ENCODE measurements around the gene ERFE. TPM values are rescaled to one million over a fixed set of nuclear protein-coding genes. Genes with fewer than 3 reads are reported as not detected.

ERFE gene
- total and polyA plus RNA-seq, 9 of the 15 experiments (the other 6 are each of a cell fraction or from before 2014, with no cell fraction given), result 0.55 to 8.2 (median 3.7) TPM

GRCh38 chr2:238152771-238153688, 5.7 kb upstream of the ERFE start:
- Histone ChIP-seq H2AFZ (ENCODE audit: low read depth, low read length) (no peak overlapping the region), H3K36me3 (ENCODE audit: control insufficient read depth, insufficient read depth, low read length) (no peaks in the 10 kb centered on the region), H3K4me1 (replicated peaks in 1 of 2; ENCODE audit: control insufficient read depth in 2 of 2, insufficient read depth in 2 of 2, low read length in 2 of 2) (peaks cover 0 to 30% of the 10 kb centered on the region in 2 experiments; a peak in 2 of 5 replicates), H3K27ac (ENCODE audit: extremely low read depth, low read depth, low read length) (no peak overlapping the region), H4K20me1 (replicated peaks; ENCODE audit: control insufficient read depth, insufficient read depth, low read length) (no peaks in the 10 kb centered on the region), H3K4me2 (ENCODE audit: insufficient read depth, low read length) (no peak overlapping the region), H3K27me3 (ENCODE audit: control insufficient read depth in 2 of 2, insufficient read depth in 2 of 2, low read length in 2 of 2) (no peaks in the 10 kb centered on the region), H3K9me3 (replicated peaks; ENCODE audit: control insufficient read depth, insufficient read depth, low read depth, low read length) (no peaks in the 10 kb centered on the region), H3K79me2 (ENCODE audit: control insufficient read depth, insufficient read depth, low read length) (no peaks in the 10 kb centered on the region), H3K9ac (ENCODE audit: insufficient read depth in 1 of 2, low read depth in 2 of 2, low read length in 2 of 2) (no peak overlapping the region), H3K9me1 (ENCODE audit: control insufficient read depth, insufficient read depth, low read length) (no peaks in the 10 kb centered on the region), H3K4me3 (no peak overlapping the region)
- peak; percentile 66 for ATAC-seq
- 32% methylated on average over 8 of the region's 22 CpGs for WGBS (ENCODE audit: insufficient coverage, low coverage, missing lambda C conversion rate)
- no peak for FAIRE-seq
- no TSS peak for BruUV-seq (replicated peaks)
- CTCF ChIA-PET (ENCODE audit: low intra/inter-chr PET ratio), result no interaction called here
- in situ Hi-C loops (cut with MboI) (no loop called here), intact Hi-C loops (cut with micrococcal nuclease) (no loop called here)
- DNase-seq (ENCODE audit: extremely low read depth in 1 of 4, low spot score in 3 of 4), result peak in 2 of 4 experiments; percentile 32 to 40
- no peak for TF ChIP-seq STAG1 (CRISPR knock-in tag; IDR thresholded peaks at IDR 0.05; ENCODE audit: borderline replicate concordance)
- TF ChIP-seq, protein P1, sequence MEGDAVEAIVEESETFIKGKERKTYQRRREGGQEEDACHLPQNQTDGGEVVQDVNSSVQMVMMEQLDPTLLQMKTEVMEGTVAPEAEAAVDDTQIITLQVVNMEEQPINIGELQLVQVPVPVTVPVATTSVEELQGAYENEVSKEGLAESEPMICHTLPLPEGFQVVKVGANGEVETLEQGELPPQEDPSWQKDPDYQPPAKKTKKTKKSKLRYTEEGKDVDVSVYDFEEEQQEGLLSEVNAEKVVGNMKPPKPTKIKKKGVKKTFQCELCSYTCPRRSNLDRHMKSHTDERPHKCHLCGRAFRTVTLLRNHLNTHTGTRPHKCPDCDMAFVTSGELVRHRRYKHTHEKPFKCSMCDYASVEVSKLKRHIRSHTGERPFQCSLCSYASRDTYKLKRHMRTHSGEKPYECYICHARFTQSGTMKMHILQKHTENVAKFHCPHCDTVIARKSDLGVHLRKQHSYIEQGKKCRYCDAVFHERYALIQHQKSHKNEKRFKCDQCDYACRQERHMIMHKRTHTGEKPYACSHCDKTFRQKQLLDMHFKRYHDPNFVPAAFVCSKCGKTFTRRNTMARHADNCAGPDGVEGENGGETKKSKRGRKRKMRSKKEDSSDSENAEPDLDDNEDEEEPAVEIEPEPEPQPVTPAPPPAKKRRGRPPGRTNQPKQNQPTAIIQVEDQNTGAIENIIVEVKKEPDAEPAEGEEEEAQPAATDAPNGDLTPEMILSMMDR (IDR thresholded peaks at IDR 0.05 in 2 of 3, conservative IDR thresholded peaks at IDR 0.05 in 1 of 3; ENCODE audit: insufficient read depth in 2 of 3, low read depth in 1 of 3, low read length in 3 of 3), result peak; percentile 37 to 55 (median 45)
- POLR2A ChIA-PET, result no interaction called here

Data from K562 (cell line).